Measurements from ENCODE around the gene PDGFA.

PDGFA gene

GRCh38 chr7:485188-486081, 34.2 kb downstream of the PDGFA start:
- DNase-seq = no peak

DNA sequence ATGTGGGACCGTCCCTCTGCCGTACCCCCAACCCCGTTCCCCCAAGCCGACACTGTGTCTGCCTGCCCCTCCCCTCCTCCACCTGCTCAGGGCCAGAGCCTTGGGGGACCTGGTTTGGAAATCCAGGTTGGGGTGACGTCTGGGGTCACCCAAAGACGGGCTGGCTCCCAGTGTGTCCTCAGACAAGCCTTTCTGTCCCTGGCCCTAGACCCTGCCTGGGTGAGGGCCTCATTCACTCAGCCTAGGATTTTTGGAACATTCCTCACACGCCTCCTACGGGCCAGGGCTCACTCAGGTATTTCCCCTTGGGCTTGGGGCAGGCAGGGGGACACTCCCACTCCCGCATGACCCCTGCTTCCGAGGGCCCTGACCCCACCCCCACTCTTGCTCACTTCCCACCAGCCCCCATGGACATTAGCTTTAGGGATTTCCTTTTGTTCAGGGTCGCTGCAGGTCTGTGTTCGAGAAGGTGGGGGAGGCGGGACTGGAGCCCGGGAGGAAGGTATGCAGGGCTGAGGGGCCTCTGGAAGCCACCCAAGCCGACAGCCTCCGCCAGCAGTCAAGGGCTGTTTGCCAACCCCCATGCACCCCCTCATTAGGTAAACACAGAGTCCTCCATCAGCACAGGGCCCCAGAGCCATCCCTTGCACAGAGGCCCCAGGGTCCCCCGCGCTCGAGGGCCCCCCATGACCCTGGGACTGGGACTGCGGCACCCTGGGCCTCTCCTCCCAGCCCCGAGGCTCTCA, 35.1 kb downstream of the PDGFA start:
- DNase-seq = no peak

- DNase-seq = no peak
These were observed 35.8 kb downstream of the PDGFA start for GRCh38 chr7:483656-484355.

- no peak for DNase-seq
These were observed 37.0 kb downstream of the PDGFA start for GRCh38 chr7:482521-483083.

DNA sequence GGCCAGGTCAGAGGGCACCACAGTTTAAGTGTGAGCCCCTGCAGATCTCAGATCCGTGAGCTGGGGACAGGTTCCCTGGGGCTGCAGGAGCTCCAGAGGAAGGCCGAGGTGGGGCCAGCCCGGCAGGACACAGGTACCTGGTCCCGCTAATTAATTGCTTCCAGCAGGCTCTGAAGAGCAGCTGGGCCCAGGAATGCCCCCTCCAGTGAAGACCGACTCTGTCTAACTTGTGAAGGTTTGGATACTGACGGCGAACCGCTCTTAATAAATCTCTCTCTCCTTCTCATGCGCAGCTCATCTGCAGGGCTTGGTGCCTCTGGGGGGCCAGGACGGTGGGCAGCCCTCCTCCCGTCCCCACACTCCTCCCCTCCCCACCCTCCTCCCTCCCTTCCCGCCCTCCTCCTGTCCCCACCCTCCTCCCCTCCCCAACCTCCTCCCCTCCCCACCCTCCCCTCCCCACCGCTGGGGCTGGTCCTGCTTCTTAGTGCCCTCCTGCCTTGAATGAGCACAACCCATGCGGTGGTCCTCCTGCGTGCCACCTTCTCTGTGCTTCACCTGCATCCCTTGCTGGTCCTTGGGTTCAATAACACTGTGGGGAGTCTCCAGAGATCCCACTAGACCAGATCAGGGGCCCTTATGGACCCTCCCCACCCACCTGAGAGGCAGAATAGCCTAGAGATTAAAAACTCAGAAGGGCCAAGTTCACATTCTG, 38.3 kb downstream of the PDGFA start:
- DNase-seq = no peak

DNA sequence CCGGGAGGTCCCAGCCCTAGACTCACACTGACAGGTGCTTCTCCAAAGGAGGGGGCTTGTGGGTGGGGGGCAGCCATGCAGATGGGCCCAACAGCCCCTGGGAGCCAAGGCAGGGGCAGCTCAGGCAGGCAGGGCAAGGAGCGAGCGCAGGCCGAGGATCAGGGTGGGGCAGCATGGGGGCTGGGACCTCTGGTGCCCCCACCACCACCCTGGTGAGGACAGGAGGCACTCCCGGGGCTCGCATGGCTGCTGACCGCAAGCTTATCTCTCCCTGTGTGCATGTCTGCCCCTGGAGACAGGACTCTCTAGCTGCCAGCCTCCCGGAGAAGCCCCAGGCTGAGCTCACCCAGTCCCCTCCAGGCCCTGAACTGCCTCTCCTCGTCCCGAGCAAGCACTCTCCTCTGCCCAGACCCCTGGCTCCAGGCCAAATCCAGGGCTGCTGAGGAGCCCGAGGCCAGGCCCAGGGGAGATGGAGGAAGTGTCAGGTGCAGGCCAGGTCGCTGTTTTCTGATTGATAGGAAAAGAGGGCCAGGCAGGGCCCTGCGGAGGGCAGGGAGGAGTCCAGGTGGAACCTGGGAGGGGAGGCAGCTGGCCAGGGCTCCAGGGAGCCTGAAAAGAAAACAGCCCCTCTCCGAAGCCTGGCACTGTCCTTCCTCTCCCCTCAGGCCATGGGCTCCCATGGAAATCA, 39.0 kb downstream of the PDGFA start:
- DNase-seq = no peak

DNA sequence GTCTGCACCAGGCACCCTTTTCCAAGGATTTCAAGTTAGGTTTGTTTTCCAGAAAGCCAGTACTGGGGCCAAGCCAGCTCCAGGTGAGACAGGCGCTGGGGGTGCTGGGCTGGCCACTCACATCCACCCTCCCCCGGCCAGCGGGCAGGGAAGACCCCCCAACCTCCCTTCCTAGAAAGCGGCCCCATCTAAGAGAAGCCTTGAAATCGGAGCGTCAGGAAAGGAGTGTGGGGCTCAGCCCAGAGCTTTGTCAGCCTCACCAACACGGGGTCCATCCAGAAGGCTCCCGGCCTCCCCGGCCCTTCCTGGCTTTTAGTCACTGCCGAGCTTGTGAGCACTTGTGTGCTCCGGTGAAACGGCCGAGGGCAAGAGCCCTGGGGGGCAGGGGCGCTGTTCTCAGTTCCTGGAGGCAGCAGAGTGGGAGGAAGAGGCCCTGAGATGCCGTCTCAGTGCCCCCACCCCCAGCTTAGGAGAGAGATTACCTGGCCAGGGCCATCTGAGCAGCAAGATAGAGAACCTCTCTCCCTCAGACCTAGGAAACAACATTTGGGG, 39.6 kb downstream of the PDGFA start:
- no peak for DNase-seq

DNA sequence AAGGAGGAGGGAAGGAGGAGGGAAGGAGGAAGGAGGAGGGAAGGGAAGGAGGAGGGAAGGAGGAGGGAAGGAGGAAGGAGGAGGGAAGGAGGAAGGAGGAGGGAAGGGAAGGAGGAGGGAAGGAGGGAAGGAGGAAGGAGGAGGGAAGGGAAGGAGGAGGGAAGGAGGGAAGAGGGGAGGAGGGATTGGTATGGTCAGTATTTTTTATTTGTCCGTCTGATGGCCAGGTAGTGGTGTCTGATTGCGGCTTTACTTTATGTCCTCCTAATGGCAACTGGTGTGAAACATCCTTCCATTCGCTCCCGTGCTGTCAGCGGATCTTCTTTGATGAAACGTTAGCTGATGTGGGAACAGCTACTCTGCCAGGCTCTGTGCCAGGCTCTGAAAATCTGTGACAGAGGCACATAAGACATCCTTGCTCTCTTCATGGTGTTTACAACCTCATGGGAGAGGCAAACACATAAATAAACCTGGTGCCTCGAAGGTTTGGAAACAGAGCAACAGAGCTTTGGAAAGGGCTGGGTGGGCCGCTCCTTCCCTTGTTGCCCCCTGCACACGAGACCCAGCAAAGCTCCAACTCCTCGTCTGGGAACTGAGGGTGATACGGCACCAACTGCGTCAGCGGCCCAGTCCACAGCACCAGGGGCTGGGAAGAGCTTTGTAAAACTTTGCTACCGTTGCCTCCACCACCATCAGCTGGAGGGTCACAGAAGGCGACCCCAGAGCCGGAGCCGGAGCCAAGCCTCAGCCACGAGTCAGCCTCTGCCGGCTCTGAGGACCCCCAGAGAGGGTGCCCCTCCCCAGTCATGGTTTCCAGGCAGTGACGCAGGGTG, 40.3 kb downstream of the PDGFA start:
- DNase-seq = no peak

DNA sequence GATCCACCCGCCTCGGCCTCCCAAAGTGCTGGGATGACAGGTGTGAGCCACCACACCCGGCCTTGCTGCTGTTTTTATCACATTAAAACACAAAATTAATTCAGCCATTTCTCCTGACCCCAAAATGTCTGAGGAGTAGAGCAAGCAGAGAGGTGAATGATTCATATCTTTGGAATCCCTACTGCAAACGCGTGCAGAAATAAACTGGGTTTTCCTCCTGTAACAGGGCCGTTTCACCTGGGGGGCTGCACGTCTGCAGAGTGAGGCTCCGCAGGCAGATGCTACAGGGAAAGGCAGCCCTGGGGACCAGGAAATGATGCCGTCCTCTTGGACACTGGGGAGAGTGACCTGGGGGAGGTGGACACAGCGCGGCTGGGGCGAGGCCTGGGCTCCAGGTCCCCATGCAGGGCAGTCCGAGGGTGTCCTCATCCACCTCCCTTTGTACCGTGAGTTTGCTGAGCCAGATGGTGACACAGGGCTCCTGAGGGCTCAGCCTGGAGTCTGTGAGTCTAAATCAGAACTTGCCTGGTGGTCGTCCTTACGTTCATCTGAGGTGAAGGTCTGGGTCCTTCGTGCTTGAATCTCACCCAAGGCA, 41.9 kb downstream of the PDGFA start:
- peak; percentile 68 for DNase-seq

- DNase-seq = no peak
These were observed 42.8 kb downstream of the PDGFA start for GRCh38 chr7:476736-477360.

DNA sequence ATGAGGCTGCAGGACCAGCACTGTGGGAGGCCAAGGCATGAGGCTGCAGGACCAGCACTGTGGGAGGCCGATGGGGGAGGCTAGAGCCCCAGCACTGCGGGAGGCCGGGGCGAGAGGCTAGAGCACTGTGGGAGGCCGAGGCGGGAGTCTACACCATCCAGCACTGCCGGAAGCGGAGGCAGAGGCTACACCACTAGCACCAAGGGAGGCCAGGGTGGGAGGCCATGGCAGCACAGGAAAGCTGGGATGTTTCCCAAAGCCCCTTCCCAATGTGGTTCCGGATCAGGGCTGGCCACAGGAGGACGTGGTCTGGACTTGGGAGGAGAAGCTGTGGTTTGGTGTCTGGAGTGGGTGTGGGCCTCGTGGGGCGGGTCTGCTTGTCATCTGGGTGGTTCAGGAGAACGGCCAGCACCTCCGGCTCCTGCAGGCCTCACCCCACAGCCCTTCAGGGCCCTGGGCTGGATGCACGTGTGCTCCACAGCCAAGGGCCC, 43.6 kb downstream of the PDGFA start:
- no peak for DNase-seq

- DNase-seq = no peak
These were observed 44.3 kb downstream of the PDGFA start for GRCh38 chr7:475425-475728.

DNA sequence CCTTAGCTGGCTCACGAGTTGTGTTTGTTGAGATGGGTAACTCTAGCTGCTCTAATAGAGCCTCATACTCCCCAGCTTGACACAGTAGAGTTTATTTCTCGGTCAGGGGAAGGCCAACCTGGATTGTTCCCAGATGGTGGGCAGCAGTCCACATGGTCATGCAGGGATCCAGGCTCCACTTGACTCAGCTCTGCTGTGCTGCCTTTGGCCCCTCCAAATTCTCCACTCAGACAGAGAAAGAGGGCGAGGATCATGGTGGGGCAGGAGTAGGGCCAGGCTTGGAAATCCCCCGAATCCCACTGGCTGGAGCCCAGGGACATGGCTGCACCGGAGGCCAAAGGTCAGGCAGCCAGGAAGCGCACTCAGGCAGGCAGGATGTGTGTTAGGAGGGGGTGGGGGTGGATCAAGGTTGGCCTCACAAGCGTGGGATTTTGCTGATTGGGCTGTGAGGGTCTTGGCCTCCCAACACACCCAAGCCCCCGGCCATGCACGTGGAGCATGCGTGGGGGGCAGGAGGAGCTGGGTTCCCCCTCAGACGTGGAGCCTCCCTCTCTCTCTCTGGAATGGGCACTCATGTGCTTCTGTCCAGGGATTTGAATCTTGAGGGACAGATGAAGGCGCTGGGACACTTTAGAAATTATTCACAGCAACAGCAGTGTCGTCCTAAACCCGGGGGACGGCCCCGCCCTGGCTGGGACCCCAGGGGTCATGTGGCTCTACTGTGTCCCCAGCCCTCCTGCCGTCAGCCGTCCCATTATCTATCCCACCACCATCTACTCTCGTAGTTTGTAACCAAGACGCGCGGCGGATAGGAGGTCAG, 44.8 kb downstream of the PDGFA start:
- DNase-seq = no peak

GRCh38 chr7:473870-474604, 45.6 kb downstream of the PDGFA start:
- no peak for DNase-seq

- no peak for DNase-seq
These were observed 46.4 kb downstream of the PDGFA start for GRCh38 chr7:473211-473734.

GRCh38 chr7:472640-472957, 47.0 kb downstream of the PDGFA start:
- no peak for DNase-seq

DNA sequence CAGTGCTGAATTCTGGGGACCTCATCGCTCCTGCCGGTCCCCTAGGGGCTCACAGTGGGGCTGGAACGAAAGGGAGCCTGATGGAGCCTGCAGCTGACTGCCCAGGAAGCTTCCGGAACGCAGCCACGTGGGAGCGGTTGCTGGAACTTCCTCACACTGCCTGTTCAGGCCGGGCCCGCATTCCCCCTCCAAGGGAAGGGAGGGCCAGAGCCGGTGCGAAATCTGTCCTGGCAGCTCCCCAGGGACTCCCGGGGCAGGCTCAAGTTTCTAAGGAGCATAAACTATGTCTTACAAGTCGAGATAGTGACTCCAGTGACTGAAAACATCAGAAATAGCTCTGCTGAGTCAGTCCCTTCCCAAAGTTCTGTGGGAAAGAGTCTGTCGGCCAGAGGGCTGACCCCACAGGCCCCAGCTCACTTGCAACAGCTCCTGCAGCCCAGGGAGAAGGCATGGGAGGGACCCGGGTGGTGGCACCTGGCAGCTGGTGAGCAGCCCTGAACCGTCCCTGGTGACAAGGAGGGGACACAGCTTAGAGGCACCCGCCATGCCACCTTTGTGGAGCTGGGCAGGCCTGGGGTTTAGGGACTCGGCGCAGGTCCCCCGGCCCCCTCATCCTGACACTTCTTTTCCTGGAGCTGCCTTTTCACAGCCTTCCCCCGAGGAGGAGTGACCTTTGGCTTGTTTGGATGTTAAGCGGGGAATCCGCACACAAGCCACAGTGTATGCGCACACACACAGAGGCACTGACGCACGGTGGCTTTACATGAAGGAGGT, 47.6 kb downstream of the PDGFA start:
- peak; percentile 97 for DNase-seq

Data from NCI-H226 (cell line).